Measurements from ENCODE around the gene MAPK1IP1L.

MAPK1IP1L gene

DNA sequence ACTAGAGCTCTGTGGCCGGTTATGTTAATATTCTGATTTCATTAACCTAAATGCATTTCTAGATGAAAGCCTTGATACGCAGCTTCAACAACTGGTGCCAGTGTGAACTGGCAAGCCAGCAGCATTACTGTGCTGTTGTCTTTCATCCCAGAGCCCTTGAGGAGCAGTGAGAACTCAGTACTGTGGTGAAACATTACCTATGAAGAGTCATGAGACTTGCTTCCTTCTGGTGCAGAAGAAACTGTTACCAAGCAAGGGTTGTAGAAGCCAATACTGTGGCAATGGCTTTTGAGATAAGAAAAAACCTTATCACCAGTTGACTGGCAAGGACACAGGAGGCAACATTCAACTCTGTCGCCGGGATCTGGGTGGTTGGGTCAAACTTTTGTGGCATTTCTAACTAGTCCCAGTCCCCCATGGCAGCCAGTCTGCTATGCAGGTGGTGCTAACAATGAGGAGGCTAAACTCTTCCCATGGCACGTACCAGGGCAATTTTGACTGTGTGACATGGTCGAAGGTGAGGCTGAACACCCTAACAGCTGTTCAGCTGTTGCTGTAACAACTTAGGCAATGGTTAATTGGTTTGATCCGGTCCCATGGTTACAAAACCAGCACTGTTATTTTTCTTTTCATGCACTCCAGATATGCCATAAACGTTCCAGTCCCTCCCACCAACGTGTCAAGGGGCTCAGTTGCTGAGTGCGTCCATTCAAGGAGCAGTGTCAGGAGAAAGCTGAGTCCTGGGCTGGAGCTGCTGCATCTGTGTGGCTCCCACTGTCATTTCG, 65.0 kb downstream of the MAPK1IP1L start:
- H3K27me3 Mint-ChIP-seq (ENCODE audit: low read depth, poor library complexity), result peaks cover 6% of the 10 kb centered on the region
- H3K36me3 Mint-ChIP-seq (ENCODE audit: low read depth), result no peaks in the 10 kb centered on the region
- H3K4me3 Mint-ChIP-seq, result no peak overlapping the region
- TF ChIP-seq, protein P1, sequence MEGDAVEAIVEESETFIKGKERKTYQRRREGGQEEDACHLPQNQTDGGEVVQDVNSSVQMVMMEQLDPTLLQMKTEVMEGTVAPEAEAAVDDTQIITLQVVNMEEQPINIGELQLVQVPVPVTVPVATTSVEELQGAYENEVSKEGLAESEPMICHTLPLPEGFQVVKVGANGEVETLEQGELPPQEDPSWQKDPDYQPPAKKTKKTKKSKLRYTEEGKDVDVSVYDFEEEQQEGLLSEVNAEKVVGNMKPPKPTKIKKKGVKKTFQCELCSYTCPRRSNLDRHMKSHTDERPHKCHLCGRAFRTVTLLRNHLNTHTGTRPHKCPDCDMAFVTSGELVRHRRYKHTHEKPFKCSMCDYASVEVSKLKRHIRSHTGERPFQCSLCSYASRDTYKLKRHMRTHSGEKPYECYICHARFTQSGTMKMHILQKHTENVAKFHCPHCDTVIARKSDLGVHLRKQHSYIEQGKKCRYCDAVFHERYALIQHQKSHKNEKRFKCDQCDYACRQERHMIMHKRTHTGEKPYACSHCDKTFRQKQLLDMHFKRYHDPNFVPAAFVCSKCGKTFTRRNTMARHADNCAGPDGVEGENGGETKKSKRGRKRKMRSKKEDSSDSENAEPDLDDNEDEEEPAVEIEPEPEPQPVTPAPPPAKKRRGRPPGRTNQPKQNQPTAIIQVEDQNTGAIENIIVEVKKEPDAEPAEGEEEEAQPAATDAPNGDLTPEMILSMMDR (IDR thresholded peaks at IDR 0.05), result no peak
- no peak overlapping the region for H3K27ac Mint-ChIP-seq
- no peaks in the 10 kb centered on the region for H3K9me3 Mint-ChIP-seq
- peaks cover 24% of the 10 kb centered on the region for H3K4me1 Mint-ChIP-seq
- no peak for DNase-seq

DNA sequence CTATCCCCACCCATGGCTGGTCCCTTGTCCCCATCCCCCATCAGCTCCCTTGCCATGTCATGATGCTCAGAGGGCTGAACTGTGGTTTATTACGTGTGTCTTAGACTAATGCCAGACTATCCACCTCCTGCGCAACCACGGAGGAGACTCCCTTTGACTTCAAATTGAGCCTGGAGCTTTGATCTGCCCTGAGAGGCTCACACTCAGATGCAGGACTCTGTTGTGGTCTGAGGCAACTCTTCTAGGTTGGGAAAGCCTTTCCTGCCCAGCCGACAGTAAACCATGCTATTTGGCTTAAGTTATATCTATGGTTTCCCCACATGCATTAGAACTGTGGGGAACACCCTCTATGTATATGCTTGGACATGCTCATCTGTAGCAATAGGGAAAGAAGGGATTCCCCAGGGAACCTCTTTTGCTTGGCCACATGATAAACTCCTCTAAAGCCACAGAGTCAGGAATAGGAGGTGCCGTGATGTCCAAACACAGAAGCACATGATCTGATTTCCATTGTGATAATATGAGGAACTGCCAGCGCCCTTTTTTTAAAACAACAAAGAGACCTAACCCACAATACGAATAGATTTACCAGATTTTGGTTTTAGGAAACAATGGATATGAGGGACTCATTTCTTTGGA, 66.5 kb downstream of the MAPK1IP1L start:
- no peak for DNase-seq
- no peaks in the 10 kb centered on the region for H3K36me3 Mint-ChIP-seq (ENCODE audit: low read depth)
- TF ChIP-seq, protein P1 (IDR thresholded peaks at IDR 0.05), result no peak
- no peaks in the 10 kb centered on the region for H3K9me3 Mint-ChIP-seq
- H3K27me3 Mint-ChIP-seq (ENCODE audit: low read depth, poor library complexity), result peaks cover 5% of the 10 kb centered on the region
- H3K27ac Mint-ChIP-seq, result no peak overlapping the region
- H3K4me3 Mint-ChIP-seq, result no peak overlapping the region
- H3K4me1 Mint-ChIP-seq, result peaks cover 39% of the 10 kb centered on the region

DNA sequence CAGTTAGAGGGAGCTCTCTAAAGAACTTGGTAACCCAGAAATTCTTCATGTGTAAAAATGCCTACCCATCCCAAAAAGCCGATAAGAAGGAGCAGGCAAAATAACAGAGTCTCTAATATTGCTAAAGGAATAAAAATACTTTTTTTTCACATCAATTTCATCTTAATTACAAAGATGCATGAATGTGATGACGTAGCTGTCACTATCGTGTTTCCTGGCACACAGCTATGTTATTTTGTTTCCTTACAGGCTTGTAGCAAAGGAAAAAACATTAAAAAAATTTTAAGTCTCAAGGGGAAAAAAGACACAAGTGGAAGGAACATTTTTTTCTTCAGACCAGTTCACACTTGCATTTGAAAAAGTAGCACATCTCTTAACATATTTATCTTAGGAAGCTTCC, 67.3 kb downstream of the MAPK1IP1L start:
- no peak for DNase-seq
- Mint-ChIP-seq H3K4me3 (no peak overlapping the region), H3K4me1 (peaks cover 45% of the 10 kb centered on the region), H3K9me3 (no peaks in the 10 kb centered on the region), H3K36me3 (ENCODE audit: low read depth) (no peaks in the 10 kb centered on the region), H3K27me3 (ENCODE audit: low read depth, poor library complexity) (peaks cover 5% of the 10 kb centered on the region), H3K27ac (no peak overlapping the region)
- TF ChIP-seq, protein P1 (IDR thresholded peaks at IDR 0.05), result no peak

All from nephron progenitor cell (in vitro differentiated cells).